Peyer's patch (tissue), 4 donors: Measurements from ENCODE around the gene U2AF1L4. TPM values are rescaled to one million over a fixed set of nuclear protein-coding genes. Genes with fewer than 3 reads are reported as not detected.

ENCODE experiments used
- DNase-seq, 3 donors: peaks; one replicate each; pipeline ENCODE4 v3.0.0-alpha.2; 2017 to 2019
- H3K27ac ChIP-seq, 4 donors: fragments of 200-600 bp; sonication (generic); one replicate each; pipeline ENCODE4 v1.5.1; 2016 to 2019
- H3K27me3 ChIP-seq, 2 donors: fragments of 200-600 bp; sonication (generic); one replicate each; pipeline ENCODE4 v1.5.1; 2019
- H3K36me3 ChIP-seq, 3 donors: fragments of 200-600 bp; sonication (generic); one replicate each; pipeline ENCODE4 v1.5.1; 2016 to 2019
- H3K4me1 ChIP-seq, 4 donors: fragments of 200-600 bp; sonication (generic); one replicate each; pipeline ENCODE4 v1.5.1; 2016 to 2019
- H3K4me3 ChIP-seq, 4 donors: fragments of 200-600 bp; sonication (generic); 1 replicate in 3 of 4; 2 replicates in 1 of 4; pipeline ENCODE4 v1.5.1; 2016 to 2019; ENCODE audit warnings: mild to moderate bottlenecking in 1 of 4
- H3K9me3 ChIP-seq, 4 donors: fragments of 200-600 bp; sonication (generic); one replicate each; pipeline ENCODE4 v1.5.1; 2016 to 2019; ENCODE audit warnings: mild to moderate bottlenecking in 1 of 4
- POLR2A ChIP-seq, 2 donors: fragments of 450-650 bp; IDR thresholded peaks; one replicate each; pipeline ENCODE4 v1.5.1; 2017; ENCODE audit warnings: antibody characterized with exemption in 2 of 2, mild to moderate bottlenecking in 2 of 2, moderate library complexity in 2 of 2
- total RNA-seq, 4 donors: library from RNA; depleted of rRNA; stranded (reverse); fragments of >200 nt; gene quantifications; one replicate each; pipeline ENCODE4 v1.1.0, GENCODE V29; 2016
- TF ChIP-seq, protein P1 (sequence below), 6 experiments: fragments of 450-650 bp in 4 of 6; fragments of 200-600 bp in 2 of 6; sonication (generic) in 1 of 6; IDR thresholded peaks; one replicate each; pipeline ENCODE4 v1.5.1; 2017 to 2019; ENCODE audit warnings: antibody characterized with exemption in 6 of 6, mild to moderate bottlenecking in 3 of 6, moderate library complexity in 1 of 6

U2AF1L4 gene
- total RNA-seq, 4 donors from 2014 or later = 14.5 to 70.5 (median 34.6) TPM

GRCh38 chr19:35790981-35791813 is 46.0 kb upstream of the U2AF1L4 start:
- Histone ChIP-seq H3K4me1 (no peaks in the 10 kb centered on the region), H3K27me3 (no peaks in the 10 kb centered on the region), H3K36me3 (no peaks in the 10 kb centered on the region), H3K4me3 (no peak overlapping the region), H3K27ac (no peak overlapping the region), H3K9me3 (no peaks in the 10 kb centered on the region)
- TF ChIP-seq POLR2A (IDR thresholded peaks at IDR 0.05) = no peak
- TF ChIP-seq, protein P1, sequence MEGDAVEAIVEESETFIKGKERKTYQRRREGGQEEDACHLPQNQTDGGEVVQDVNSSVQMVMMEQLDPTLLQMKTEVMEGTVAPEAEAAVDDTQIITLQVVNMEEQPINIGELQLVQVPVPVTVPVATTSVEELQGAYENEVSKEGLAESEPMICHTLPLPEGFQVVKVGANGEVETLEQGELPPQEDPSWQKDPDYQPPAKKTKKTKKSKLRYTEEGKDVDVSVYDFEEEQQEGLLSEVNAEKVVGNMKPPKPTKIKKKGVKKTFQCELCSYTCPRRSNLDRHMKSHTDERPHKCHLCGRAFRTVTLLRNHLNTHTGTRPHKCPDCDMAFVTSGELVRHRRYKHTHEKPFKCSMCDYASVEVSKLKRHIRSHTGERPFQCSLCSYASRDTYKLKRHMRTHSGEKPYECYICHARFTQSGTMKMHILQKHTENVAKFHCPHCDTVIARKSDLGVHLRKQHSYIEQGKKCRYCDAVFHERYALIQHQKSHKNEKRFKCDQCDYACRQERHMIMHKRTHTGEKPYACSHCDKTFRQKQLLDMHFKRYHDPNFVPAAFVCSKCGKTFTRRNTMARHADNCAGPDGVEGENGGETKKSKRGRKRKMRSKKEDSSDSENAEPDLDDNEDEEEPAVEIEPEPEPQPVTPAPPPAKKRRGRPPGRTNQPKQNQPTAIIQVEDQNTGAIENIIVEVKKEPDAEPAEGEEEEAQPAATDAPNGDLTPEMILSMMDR (IDR thresholded peaks at IDR 0.05) = no peak
- no peak for DNase-seq

- TF ChIP-seq, protein P1 (IDR thresholded peaks at IDR 0.05) = no peak
- TF ChIP-seq POLR2A (IDR thresholded peaks at IDR 0.05) = no peak
- Histone ChIP-seq H3K4me3 (no peak overlapping the region), H3K4me1 (no peaks in the 10 kb centered on the region), H3K36me3 (no peaks in the 10 kb centered on the region), H3K9me3 (no peaks in the 10 kb centered on the region), H3K27me3 (no peaks in the 10 kb centered on the region), H3K27ac (no peak overlapping the region)
- DNase-seq = no peak
These were observed 45.0 kb upstream of the U2AF1L4 start for GRCh38 chr19:35789978-35790944.

DNA sequence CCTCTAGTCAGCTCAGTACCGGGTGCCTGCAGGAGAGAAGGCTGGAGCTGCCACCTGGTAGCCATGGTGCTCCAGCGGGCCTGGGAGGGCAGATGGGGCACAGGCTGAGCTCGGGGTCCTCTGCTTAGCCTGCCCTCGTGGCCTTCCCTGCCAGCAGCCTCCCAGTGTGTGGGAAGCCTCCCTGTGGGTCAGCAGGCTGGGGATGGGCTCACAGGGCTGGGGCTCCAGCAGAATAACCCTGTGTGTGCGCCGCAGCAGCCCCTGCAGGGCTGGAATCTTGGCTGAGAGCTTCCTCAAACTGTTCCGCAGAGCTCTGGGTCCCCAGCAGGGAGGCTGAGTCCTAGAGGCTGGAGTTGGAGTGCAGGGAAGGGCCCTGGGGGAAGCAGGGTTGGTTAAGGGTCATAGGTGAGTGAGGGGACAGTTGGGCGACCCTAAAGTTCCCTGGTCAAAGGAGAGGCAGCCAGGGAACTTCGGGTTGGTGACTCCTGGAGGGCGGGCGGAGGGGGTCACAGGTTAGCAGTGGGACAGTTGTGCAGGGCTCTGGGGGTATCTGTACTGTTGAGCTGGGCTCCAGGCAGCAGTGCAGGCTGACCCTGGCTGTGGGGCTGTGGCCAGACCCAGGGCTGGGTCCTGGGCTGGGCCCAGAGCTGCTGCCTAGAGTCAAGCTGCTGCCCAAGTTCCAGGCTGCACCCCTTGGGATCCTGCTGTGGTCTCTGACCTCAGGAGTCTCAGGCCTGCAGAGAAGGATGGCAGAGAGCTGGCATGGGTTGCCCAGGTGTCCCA is 44.2 kb upstream of the U2AF1L4 start:
- DNase-seq = no peak
- TF ChIP-seq, protein P1 (IDR thresholded peaks at IDR 0.05) = no peak
- no peak for TF ChIP-seq POLR2A (IDR thresholded peaks at IDR 0.05)
- H3K9me3 ChIP-seq = no peaks in the 10 kb centered on the region
- H3K4me1 ChIP-seq = no peaks in the 10 kb centered on the region
- no peaks in the 10 kb centered on the region for H3K36me3 ChIP-seq
- H3K4me3 ChIP-seq = no peak overlapping the region
- no peaks in the 10 kb centered on the region for H3K27me3 ChIP-seq
- no peak overlapping the region for H3K27ac ChIP-seq

DNA sequence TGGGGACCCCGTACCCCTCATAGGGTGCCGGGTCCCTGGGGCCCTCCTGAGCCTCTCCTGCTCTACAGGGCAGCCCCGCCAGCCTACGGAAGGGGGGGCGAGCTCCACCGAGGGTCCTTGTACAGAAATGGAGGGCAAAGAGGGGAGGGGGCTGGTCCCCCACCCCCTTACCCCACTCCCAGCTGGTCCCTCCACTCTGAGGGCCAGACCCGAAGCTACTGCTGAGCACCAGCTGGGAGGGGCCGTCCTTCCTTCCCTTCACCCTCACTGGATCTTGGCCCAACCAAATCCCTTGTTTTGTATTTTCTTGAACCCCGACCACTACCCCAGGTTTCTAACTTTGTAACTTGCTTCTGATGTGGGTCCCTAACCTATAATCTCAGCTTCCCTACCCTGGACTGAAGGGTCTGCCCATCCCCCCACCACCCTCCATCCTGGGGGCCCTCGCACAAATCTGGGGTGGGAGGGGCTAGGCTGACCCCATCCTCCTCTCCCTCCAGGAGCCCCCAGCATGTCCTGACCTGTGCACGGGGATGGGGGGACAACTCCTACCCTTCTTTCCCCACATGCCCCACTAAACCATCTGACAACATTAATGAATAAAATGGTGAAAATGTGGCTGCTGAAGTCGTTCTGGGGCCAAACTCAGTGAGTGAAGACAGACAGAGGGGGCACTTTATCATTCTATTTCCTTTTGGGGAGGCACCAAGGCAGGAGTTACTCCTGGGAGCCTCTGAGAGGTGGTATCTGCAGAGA is 43.2 kb upstream of the U2AF1L4 start:
- no peaks in the 10 kb centered on the region for H3K4me1 ChIP-seq
- no peaks in the 10 kb centered on the region for H3K36me3 ChIP-seq
- DNase-seq = no peak
- no peak overlapping the region for H3K4me3 ChIP-seq
- H3K27me3 ChIP-seq = no peaks in the 10 kb centered on the region
- H3K9me3 ChIP-seq = no peaks in the 10 kb centered on the region
- no peak overlapping the region for H3K27ac ChIP-seq
- TF ChIP-seq POLR2A (IDR thresholded peaks at IDR 0.05) = no peak
- TF ChIP-seq, protein P1 (IDR thresholded peaks at IDR 0.05) = no peak
